HL-60/S4 (cell line): ENCODE results near the gene PLXDC1.

ENCODE experiments used
- in situ Hi-C: fragments of 300-500 bp; cut with MboI; formaldehyde crosslinking; loops from 2 replicates; pipeline ENCODE4 v1.14.3; 2022; ENCODE audit warnings: low sequenced_read_pairs

Gene PLXDC1

DNA sequence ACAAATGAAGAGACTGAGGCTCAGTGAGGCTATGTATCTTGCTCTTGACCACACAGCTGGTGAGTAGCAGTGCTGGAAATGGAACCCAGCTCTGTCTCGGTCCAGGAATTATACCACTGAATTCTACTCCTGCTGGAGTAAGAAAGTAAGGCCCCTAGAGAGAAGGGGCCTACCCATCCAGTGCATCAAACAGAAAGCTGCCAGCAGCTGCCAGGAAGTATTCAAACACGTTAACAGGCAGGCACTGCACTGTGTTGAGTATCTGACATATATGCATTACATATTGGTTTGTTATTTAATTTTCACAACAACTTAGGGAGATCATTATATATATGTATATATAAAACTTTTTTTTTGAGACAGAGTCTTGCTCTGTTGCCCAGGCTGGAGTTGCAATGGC is 10.5 kb upstream of the PLXDC1 start:
- in situ Hi-C loops = loop anchor here (10.0 to 25.0 kb wide), 2 partner anchors 177 to 300 kb away; partner anchors contain the start of genes LASP1 and RPL23

- in situ Hi-C loops = loop anchor here (25.0 kb wide), 1 partner anchor 296 kb away; the partner anchor contains the start of genes LASP1 and RPL23
These were observed 7.2 kb upstream of the PLXDC1 start for GRCh38 chr17:39158623-39159022.

- in situ Hi-C loops = loop anchor here (25.0 kb wide), 1 partner anchor 294 kb away; the partner anchor contains the start of genes LASP1 and RPL23
These were observed 5.1 kb upstream of the PLXDC1 start for GRCh38 chr17:39156491-39156890.

DNA sequence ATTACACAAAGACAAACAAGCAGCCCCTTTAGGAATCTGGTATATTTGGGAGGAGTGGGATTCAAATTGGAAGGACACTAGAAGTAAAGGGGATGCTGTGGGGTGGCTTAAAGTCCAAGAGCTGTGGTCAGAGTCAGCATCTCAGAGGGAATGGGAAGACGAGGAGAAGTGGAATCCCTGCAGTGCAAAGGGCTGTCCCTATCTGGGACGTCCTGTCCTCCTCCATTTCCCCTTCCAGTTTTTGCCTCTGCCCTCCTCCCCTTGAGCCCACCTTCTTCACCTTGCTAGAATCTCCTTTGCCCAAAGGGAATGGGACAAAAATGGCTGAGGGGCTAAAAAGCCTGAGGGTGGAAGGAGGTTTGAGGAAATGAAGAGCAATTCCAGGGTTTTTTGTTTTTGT is 4.2 kb upstream of the PLXDC1 start:
- in situ Hi-C loops = loop anchor here (25.0 kb wide), 1 partner anchor 293 kb away; the partner anchor contains the start of genes LASP1 and RPL23

DNA sequence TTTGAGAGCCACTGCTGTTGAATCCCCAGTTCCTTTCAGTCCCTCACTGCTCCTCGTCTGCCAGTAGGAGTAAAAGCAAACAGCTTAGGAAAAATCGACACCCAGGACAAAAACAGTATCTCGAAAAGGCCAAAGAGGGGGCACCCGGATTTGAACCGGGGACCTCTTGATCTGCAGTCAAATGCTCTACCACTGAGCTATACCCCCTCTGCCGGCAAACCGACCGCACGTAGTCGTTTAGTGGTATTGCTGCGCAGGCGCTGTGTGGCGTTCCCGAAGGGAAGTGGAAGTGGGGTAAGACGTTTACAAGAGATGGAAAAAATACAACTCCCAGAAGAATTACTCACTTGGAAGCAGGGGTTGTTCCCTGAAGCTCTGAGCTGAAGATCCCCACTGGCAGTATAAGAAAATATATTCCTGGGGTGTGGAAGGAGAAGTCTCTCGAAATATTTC is 2.2 kb upstream of the PLXDC1 start:
- in situ Hi-C loops = loop anchor here (25.0 kb wide), 1 partner anchor 291 kb away; the partner anchor contains the start of genes LASP1 and RPL23

DNA sequence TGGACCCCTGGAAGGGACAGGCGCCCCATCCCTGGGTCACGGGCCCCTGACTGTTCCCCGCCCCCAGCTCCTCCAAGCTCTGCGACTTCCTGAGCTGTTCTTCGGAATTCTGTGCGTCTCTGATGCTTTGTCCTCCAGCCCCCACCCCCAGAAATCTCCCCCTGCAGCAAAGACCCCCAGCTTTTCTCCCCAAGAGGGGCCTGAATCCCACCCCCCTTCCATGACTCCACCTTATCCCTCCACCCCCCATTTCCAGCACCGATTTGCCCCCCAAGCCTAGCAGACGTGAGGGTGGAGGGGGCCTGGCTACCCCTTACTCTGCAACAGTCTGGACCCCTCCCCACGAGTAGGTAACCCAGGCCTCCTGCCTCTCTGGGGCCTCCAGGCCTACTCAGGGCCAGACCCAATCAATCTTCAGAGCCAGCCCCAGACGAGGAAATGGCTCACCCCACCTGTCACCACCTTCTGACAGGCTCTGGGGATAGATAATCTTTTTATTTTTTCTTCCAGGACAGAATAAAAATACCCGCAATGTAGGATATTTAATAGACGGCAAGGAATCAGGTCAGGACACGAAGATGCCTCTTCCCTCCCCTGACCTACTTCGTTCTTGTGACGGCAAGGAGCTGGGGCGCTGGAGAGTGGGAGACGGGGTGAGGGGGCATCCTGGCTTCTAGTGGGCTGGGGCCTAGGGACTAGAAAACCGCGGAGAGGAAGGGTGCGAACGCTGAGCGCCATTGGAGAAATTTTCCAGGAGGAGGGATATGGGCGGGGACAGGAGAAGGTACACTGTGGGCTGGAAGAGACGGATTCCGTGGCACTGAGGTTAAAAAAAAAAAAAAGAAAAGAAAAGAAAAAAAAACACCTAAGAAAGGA is 744 bp upstream of the PLXDC1 start:
- in situ Hi-C loops = loop anchor here (25.0 kb wide), 1 partner anchor 290 kb away; the partner anchor contains the start of genes LASP1 and RPL23

GRCh38 chr17:39150795-39151149 is 665 bp downstream of the PLXDC1 start:
- in situ Hi-C loops = loop anchor here (25.0 kb wide), 1 partner anchor 288 kb away; the partner anchor contains the start of genes LASP1 and RPL23

DNA sequence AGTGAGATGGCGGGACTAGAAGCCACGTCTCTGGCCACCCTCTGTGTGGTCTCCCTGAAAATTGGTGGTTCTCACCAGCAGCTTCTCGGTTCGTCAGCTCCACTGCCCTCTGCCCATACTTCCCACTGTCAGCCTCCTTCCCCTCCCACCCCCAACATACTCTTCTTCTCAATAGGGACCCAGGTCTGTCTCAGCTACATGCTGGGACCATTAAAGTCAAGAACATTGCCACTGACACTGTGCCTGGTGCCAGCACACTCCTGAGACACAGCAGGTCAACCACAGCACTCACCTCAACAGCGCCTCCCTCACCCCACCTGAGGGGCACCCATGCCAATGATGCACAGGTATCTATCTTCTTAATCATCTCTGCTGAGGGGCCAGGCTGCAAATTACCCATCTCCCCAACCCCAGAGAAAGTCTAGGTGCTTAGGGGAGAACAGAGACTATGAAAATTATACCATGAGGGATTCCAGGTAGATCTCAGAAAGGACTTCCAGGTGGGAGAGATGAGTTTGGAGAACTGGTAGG is 1.3 kb downstream of the PLXDC1 start:
- in situ Hi-C loops = loop anchor here (25.0 kb wide), 1 partner anchor 288 kb away; the partner anchor contains the start of genes LASP1 and RPL23

DNA sequence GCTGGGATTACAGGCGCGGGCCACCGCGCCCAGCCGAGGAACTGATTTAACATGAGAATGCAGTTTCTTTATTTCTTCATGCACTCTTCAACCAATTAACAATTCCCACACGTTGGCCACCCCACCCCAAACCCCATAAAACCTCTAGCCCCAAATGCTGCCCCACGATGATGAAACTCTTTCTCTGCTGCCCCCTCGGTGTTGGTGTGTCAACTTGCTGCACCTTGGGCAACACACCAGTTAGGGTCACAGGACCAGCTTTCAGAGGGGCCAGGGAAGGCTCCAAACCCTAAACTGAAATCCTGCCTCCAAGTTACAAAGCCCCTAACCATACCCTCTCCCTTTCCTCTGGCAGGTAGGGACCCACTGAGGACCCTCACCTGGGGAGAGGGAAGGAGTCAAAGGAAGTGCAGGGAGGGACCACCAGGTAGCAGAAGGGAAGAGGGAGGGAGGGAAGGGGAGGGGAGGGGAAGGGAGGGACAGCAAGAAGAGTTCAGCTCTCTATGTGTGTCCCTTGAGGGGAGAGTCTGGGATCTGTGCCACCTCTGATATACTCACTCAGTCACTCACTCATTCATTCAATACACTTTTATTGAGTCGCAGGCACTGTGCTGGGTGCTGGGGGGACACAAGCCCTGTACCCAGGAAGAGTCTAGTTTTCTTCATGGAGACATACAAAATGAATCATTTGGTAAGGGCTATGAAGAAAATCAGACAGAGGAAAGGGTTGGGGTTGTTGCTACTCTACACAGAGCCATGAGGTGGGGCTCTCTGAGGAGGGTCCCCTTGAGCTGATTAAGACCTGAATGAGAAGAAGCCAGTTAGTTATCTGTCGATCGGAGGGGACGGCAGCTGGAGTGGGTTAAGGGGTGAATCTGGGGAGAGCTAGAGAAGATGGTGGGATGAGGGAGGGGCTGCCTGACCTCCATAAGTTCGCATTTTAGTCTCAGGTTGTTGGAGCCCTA is 3.9 kb downstream of the PLXDC1 start:
- in situ Hi-C loops = no loop called here

DNA sequence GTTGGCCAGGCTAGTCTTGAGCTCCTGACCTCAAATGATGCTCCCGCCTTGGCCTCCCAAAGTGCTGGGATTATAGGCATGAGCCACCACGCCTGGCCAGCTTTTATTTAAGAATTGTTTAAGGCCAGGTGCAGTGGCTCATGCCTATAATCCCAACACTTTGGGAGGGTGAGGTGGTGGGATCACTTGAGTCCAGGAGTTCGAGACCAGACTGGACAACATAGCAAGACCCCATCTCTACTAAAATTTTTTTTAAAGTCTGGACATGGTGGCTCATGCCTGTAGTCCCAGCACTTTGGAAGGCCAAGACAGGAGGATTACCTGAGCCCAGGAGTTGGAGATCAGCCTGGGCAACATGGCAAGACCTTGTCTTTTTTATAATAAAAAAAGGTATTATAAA is 5.2 kb downstream of the PLXDC1 start:
- in situ Hi-C loops = no loop called here

- in situ Hi-C loops = no loop called here
These were observed 6.3 kb downstream of the PLXDC1 start for GRCh38 chr17:39145143-39145542.

DNA sequence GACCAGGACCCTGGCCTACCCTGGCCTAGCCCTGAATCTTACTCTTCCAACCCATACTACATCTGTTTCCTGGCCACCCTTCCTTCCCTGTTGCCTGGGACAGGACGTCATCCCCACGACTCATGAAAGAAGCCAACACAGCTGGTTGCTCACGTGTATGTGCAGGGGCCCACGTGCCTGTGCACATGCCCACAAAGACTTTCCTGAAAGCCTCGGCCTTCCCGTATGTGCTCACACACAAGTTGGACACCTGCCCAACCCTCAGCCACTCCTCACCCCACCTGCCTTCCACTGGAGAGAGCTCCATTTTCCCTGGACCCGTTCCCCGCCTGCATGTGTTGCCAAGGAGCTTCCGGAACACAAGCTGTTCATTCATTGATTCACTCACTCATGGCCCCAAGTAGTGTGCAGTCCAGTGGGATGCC is 7.0 kb downstream of the PLXDC1 start:
- in situ Hi-C loops = no loop called here

DNA sequence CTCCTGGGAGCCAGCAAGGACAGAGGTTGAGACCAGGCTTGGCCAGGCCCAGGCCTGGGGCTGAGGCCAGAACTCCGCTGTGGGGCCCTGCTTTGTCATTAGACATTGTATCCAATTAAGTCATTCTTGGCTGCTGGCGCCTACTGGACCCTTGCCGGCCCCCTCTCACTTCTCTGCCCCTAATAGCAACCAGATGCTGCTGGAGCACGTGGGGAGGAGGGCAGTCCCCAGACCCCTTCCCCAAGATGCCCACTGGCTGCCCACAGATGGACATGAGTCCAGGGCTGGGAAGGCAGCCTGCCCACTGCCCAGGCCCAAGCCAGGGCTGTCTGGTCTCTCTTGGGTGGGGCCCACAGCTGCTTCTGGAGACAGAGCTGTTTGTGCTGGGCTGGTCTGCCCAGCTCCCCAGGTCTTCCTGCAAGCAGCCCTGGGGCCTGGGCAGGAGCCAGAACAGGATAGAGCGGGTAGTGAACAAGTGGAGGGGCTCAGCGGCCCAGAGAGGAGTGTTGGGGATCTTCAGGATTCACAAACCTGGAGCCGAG is 7.8 kb downstream of the PLXDC1 start:
- in situ Hi-C loops = no loop called here

- in situ Hi-C loops = no loop called here
These were observed 9.3 kb downstream of the PLXDC1 start for GRCh38 chr17:39141915-39142664.

DNA sequence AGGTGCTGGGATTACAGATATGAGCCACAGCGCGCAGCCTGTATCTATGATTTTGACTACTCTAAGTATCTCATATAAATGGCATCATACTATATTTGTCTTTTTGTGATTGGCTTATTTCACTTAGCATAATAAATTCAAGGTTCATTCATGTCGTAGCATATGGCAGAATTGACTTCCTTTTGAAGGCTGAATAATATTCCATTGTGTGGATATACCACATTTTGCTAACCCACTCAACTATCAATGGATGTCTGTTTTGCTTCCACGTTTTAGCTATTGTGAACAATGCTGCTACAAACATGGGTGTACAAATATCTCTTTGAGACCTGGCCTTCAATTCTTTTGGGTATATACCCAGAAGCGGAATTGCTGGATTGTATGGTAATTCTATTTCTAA is 10.1 kb downstream of the PLXDC1 start:
- in situ Hi-C loops = no loop called here

DNA sequence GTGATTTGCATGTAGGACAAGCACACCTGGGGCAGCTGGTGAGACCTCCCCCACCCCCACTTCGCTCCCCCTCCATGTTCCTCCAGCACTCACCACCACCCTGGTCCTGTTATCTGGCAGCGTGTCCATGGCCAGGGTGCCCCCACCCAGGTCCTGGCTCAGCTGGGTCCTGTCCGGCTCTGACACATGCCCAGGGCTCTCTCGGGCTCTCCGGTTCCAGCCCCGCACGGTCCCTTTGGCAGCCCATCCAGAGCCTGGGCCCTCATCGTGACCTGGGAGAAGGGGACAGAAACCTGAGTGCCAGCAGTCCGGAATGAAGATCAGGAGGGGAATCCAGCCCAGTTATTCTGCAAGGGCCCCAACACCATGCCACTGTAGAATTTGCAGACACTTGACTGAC is 11.9 kb downstream of the PLXDC1 start:
- in situ Hi-C loops = no loop called here

GRCh38 chr17:39139161-39139511 is 12.3 kb downstream of the PLXDC1 start:
- in situ Hi-C loops = no loop called here

- in situ Hi-C loops = no loop called here
These were observed 12.8 kb downstream of the PLXDC1 start for GRCh38 chr17:39138431-39139160.

DNA sequence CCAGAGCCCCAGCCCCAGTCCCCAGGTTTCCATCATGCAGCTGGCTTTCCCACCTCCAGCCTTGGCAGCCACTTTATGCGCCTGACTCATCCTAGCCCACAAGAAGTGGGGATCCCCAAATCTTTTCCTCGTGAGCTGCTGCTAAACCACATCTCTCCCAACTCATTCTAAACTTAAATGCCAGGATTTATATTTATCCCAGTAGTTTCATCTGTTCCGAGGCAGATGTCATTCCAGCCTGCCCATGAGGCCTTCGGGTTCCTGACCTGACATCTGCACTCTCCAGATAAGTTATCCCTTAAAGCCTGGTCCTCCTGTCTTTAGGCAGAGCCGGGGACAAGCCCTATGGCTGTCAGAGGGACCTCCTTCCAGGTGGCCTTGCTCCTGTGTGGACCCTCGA is 16.6 kb downstream of the PLXDC1 start:
- in situ Hi-C loops = no loop called here
